ENCODE data around the gene SRRM3. TPM values are rescaled to one million over a fixed set of nuclear protein-coding genes. Genes with fewer than 3 reads are reported as not detected.

The SRRM3 gene
- total and polyA plus RNA-seq, 11 donors = 1.6 to 28.5 (median 6.5) TPM

DNA sequence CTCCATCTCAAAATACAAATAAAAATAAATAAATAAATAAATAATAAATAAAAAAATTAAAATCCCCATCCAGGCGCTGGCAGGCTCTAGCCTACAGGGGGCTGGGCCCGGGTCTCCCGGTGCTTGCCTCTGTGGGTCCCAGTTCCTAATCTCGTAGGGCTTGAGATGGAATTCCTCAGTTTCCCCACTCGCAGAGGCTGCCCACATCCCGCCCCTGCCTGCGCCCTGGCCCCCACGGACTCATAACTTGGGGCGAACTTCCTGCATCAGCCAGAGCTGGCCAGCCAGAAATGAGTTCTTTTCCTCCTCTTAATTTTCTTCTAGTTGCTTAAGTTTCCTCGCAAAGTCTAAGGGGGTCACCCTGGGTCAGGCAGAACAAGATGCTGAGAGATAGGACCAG lies 22.0 kb upstream of the SRRM3 start:
- intact Hi-C loops (cut with DNase I) = loop anchor here (2.0 to 10.0 kb wide), 8 partner anchors 83 to 135 kb away; no protein-coding TSS in a partner anchor
- TF ChIP-seq POLR2A (IDR thresholded peaks at IDR 0.05) = no peak
- TF ChIP-seq, protein P1, sequence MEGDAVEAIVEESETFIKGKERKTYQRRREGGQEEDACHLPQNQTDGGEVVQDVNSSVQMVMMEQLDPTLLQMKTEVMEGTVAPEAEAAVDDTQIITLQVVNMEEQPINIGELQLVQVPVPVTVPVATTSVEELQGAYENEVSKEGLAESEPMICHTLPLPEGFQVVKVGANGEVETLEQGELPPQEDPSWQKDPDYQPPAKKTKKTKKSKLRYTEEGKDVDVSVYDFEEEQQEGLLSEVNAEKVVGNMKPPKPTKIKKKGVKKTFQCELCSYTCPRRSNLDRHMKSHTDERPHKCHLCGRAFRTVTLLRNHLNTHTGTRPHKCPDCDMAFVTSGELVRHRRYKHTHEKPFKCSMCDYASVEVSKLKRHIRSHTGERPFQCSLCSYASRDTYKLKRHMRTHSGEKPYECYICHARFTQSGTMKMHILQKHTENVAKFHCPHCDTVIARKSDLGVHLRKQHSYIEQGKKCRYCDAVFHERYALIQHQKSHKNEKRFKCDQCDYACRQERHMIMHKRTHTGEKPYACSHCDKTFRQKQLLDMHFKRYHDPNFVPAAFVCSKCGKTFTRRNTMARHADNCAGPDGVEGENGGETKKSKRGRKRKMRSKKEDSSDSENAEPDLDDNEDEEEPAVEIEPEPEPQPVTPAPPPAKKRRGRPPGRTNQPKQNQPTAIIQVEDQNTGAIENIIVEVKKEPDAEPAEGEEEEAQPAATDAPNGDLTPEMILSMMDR (IDR thresholded peaks at IDR 0.05) = no peak
- Histone ChIP-seq H3K9me3 (no peaks in the 10 kb centered on the region), H3K36me3 (no peaks in the 10 kb centered on the region), H3K4me1 (peaks cover 0 to 8% (median 0%) of the 10 kb centered on the region in 12 donors), H3K4me3 (no peak overlapping the region), H3K27ac (no peak overlapping the region), H3K27me3 (no peaks in the 10 kb centered on the region)
- DNase-seq (peak in 1 of 5 donors; percentile 20), ATAC-seq (no peak)
- WGBS, 4 donors = 85 to 92% (median 91%) methylated on average over 10 of the region's 10 CpGs

DNA sequence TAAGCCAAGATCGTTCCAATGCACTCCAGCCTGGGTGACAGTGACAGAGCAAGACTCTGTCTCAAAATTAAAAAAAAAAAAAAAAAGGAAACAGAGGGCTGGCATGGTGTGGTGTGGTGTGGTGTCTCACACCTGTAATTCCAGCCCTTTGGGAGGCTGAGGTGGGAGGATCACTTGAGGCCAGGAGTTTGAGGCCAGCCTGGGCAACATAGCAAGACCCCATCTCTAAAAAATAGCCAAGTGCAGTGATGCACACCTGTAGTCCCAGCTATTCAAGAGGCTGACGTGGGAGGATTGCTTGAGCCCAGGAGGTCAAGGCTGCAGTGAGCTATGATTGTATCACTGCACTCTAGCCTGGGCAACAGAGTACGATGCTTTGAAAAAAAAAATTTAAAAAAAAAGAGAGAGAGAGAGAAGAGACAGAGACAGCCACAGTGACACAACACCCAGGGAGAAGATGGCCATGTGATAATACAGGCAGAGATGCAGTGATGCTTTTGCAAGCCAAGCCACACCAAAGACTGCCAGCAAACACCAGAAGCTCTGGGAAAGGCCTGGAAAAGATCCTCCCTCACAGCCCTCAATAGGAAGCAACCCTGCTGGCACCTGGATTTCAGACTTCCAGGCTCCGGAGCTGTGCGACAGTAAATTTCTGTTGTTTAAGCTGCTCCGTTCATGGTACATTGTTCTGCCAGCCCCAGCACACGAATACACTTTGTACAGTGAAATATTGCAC lies 19.3 kb upstream of the SRRM3 start:
- no peaks in the 10 kb centered on the region for H3K27me3 ChIP-seq
- peaks cover 0 to 8% (median 0%) of the 10 kb centered on the region in 12 donors for H3K4me1 ChIP-seq
- TF ChIP-seq, protein P1 (IDR thresholded peaks at IDR 0.05) = no peak
- TF ChIP-seq POLR2A (IDR thresholded peaks at IDR 0.05) = no peak
- H3K36me3 ChIP-seq = no peaks in the 10 kb centered on the region
- ATAC-seq (no peak), DNase-seq (no peak)
- intact Hi-C loops (cut with DNase I) = loop anchor here in 2 of 10 donors (10.0 kb wide), 2 partner anchors 82 to 92 kb away; no protein-coding TSS in a partner anchor
- no peak overlapping the region for H3K4me3 ChIP-seq
- 81 to 87% (median 85%) methylated on average over 7 of the region's 7 CpGs for WGBS, 4 donors
- H3K27ac ChIP-seq = no peak overlapping the region
- H3K9me3 ChIP-seq = no peaks in the 10 kb centered on the region

DNA sequence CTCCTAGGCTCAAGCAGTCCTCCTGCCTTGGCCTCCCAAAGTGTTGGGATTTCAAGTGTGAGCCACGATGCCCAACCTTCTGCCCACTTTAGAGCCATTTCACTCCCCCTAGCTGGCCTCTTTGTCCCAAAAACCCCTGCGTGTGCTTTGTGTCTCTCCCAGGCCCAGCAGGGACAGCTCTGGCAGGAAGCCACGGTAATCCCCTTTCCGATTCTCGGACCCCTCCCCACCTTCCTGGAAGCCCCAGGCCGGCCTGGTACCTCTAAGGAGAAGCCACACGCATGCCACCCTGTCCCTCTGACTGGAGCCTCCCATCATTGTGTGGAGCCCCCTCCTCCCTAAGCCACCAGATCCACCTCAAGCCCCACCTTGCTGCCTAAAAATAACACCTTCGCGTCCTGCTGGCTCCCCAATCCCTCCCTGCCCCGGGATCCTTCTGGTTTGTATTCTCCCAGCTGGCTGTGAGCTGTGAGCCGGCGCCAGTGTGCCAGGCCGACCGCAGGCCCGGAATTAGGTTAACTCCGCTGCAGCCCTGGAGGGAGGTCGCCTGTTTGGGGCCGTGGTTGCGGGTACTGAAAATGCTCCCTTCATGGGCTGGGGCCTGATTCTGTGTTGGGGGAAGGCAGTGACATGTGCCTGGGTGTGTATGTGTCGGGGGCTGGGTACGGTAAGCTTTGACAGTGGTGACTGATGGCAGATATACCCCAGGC lies 16.4 kb upstream of the SRRM3 start:
- DNase-seq (no peak), ATAC-seq (peak in 2 of 4 donors; percentile 13 to 27)
- H3K9me3 ChIP-seq = no peaks in the 10 kb centered on the region
- no peaks in the 10 kb centered on the region for H3K27me3 ChIP-seq
- H3K4me1 ChIP-seq = no peaks in the 10 kb centered on the region
- intact Hi-C loops (cut with DNase I) = loop anchor here in 2 of 10 donors (10.0 kb wide), 2 partner anchors 79 to 89 kb away; no protein-coding TSS in a partner anchor
- H3K36me3 ChIP-seq = no peaks in the 10 kb centered on the region
- WGBS, 4 donors = 28 to 41% (median 30%) methylated on average over 21 of the region's 21 CpGs
- TF ChIP-seq, protein P1 (IDR thresholded peaks at IDR 0.05) = no peak
- no peak for TF ChIP-seq POLR2A (IDR thresholded peaks at IDR 0.05)
- no peak overlapping the region for H3K27ac ChIP-seq
- H3K4me3 ChIP-seq = no peak overlapping the region

DNA sequence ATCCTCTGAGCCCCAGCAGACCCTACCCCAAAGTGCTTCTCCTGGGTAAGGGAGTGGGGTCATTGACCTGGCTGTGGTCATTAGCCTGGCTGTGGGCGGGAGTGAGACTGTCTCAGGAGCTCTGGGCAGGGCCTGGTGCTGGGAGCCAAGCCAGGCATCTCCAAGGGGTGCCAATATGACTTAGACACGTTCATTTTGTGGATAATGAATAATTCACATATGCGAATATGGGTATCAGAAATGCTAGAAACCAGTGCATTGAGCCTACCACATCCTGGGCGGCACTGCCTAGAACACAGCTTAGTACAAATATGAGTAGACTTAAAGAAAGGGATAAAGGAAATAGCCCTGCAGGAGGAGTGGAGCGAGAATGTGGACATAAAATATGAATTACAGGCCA lies 14.4 kb upstream of the SRRM3 start:
- TF ChIP-seq POLR2A (IDR thresholded peaks at IDR 0.05) = no peak
- TF ChIP-seq, protein P1 (IDR thresholded peaks at IDR 0.05) = no peak
- Histone ChIP-seq H3K27ac (no peak overlapping the region), H3K27me3 (no peaks in the 10 kb centered on the region), H3K4me3 (no peak overlapping the region), H3K9me3 (peaks cover 0 to 9% (median 2%) of the 10 kb centered on the region in 12 donors), H3K36me3 (no peaks in the 10 kb centered on the region), H3K4me1 (no peaks in the 10 kb centered on the region)
- DNase-seq (no peak), ATAC-seq (no peak)
- 71 to 77% (median 74%) methylated on average over 4 to 5 of the region's 5 CpGs for WGBS, 4 donors
- intact Hi-C loops (cut with DNase I) = loop anchor here in 2 of 10 donors (10.0 kb wide), 2 partner anchors 78 to 88 kb away; no protein-coding TSS in a partner anchor

Measured in heart left ventricle (tissue), 16 donors.